Suprapubic skin (tissue), 4 donors: ENCODE results near the gene TMEM203.

Experiments
- POLR2A ChIP-seq, 2 donors: fragments of 450-650 bp; IDR thresholded peaks; one replicate each; pipeline ENCODE4 v1.6.1; 2017; ENCODE audit warnings: antibody characterized with exemption in 2 of 2, mild to moderate bottlenecking in 2 of 2, moderate library complexity in 2 of 2
- POLR2AphosphoS5 ChIP-seq, 3 donors: sonication (generic); formaldehyde crosslinking; IDR thresholded peaks; one replicate each; pipeline ENCODE4 v1.6.1; 2017; ENCODE audit warnings: antibody characterized with exemption in 3 of 3
- TF ChIP-seq, protein P1 (sequence below), 2 donors: fragments of 200-600 bp in 1 of 2; fragments of 450-650 bp in 1 of 2; sonication (generic) in 1 of 2; IDR thresholded peaks; one replicate each; pipeline ENCODE4 v1.5.1; 2016 to 2019; ENCODE audit warnings: antibody characterized with exemption in 2 of 2, mild to moderate bottlenecking in 1 of 2, moderate library complexity in 1 of 2

DNA sequence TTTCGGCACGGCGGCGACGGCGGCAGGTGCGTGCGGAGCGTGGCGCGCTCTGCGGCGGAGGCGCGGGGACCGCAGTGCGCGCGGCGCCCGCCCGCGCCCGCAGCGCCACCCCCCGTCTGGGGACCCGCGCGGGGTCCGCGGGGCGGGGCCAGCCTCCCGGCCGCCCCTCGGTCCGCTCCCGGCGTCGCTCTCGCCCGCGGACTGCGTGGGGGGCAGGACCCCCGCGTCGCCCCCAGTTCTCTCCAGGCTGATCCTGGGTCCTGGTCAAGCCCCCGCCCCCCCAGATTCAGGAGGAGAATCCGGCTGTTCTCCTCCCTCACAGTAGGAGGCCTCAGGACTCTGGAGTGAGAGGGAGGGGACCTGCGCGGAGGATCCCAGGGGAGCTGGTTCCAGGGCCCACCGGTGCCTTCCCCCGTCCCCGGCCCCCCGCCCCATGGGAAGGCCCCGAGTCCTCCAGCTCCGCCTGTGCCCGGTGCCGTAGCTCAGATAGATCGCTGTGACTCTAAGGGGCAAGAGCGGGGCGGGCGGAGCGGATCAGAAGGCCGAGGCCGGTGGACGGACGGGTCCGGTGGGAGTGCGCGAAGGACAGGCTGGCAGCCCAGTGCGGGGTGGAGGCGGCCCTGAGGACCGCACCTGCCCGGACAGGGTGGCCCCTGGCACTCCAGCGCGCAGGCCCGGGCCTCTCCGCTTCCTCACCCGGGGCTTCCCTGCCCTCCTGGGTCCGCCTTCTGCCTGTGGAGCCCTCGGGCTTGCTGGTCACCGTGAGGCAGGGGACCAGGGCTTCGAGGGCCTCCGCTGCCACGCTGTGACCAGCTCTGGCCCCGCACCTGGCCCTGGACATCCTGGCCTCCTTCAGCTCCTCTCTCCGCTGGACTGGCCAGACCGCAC is 17.0 kb upstream of the TMEM203 start, which contains the start of gene RNF208:
- TF ChIP-seq, protein P1, sequence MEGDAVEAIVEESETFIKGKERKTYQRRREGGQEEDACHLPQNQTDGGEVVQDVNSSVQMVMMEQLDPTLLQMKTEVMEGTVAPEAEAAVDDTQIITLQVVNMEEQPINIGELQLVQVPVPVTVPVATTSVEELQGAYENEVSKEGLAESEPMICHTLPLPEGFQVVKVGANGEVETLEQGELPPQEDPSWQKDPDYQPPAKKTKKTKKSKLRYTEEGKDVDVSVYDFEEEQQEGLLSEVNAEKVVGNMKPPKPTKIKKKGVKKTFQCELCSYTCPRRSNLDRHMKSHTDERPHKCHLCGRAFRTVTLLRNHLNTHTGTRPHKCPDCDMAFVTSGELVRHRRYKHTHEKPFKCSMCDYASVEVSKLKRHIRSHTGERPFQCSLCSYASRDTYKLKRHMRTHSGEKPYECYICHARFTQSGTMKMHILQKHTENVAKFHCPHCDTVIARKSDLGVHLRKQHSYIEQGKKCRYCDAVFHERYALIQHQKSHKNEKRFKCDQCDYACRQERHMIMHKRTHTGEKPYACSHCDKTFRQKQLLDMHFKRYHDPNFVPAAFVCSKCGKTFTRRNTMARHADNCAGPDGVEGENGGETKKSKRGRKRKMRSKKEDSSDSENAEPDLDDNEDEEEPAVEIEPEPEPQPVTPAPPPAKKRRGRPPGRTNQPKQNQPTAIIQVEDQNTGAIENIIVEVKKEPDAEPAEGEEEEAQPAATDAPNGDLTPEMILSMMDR (IDR thresholded peaks at IDR 0.05), result no peak
- TF ChIP-seq POLR2A (IDR thresholded peaks at IDR 0.05) (no peak), POLR2AphosphoS5 (IDR thresholded peaks at IDR 0.05) (no peak)
